ENCODE results near the gene ZBTB5. TPM values are rescaled to one million over a fixed set of nuclear protein-coding genes. Genes with fewer than 3 reads are reported as not detected.

Gene ZBTB5
- total RNA-seq, 6 experiments from 2014 or later, result 4.3 to 6.6 (median 5.5) TPM

DNA sequence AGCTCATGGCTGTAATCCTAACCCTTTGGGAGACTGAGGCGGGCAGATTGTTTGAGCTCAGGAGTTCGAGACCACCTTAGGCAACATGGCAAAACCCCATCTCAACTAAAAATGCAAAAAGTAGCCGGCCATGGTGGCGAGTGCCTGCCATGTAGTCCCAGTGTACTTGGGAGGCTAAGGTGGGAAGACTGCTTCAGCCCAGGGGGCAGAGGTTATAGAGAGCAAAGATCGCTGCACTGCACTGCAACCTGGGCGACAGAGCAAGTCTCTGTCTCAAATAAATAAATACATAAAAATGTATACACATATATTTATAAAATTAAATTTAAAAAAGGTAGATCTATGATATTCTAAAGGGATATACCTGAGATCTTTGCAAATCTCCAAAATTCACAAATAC is 19.4 kb downstream of the ZBTB5 start:
- Histone ChIP-seq H3K4me3 (no peak overlapping the region), H3K27me3 (no peaks in the 10 kb centered on the region), H3K27ac (peak overlapping the region in 2 of 3 donors; percentile 50 to 55), H3K4me1 (peaks cover 0 to 57% (median 23%) of the 10 kb centered on the region in 4 donors), H3K36me3 (peaks cover 0 to 12% (median 4%) of the 10 kb centered on the region in 4 donors), H3K9me3 (no peaks in the 10 kb centered on the region)
- 60% methylated on average over 3 of the region's 6 CpGs for WGBS (ENCODE audit: insufficient coverage, low coverage, low lambda C conversion rate, missing lambda C conversion rate)
- intact Hi-C loops (cut with DNase I), result no loop called here
- peak; percentile 33 to 67 (median 62) for ATAC-seq
- TF ChIP-seq, protein P1, sequence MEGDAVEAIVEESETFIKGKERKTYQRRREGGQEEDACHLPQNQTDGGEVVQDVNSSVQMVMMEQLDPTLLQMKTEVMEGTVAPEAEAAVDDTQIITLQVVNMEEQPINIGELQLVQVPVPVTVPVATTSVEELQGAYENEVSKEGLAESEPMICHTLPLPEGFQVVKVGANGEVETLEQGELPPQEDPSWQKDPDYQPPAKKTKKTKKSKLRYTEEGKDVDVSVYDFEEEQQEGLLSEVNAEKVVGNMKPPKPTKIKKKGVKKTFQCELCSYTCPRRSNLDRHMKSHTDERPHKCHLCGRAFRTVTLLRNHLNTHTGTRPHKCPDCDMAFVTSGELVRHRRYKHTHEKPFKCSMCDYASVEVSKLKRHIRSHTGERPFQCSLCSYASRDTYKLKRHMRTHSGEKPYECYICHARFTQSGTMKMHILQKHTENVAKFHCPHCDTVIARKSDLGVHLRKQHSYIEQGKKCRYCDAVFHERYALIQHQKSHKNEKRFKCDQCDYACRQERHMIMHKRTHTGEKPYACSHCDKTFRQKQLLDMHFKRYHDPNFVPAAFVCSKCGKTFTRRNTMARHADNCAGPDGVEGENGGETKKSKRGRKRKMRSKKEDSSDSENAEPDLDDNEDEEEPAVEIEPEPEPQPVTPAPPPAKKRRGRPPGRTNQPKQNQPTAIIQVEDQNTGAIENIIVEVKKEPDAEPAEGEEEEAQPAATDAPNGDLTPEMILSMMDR (IDR thresholded peaks at IDR 0.05), result no peak
- no peak for TF ChIP-seq POLR2A (IDR thresholded peaks at IDR 0.05)
- DNase-seq, result no peak

DNA sequence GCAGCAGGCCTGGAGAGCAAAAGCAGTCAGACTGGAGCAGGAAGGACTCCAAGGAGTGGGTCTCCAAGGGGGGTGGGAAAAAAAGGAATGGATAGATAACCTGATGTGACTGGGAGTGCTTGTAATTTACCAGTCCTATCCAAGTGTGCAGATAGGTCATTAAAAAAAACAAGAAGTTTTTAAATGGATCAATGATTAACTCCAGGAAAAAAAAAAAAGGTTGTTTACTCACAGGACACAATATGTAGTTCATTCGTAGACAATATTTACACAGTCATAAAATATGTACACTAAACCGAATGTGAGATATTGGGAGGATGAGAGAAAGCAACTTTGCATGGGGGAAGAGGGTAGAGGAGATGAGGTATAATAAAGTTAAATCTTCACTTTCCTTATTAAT is 20.4 kb downstream of the ZBTB5 start:
- DNase-seq, result no peak
- Histone ChIP-seq H3K27me3 (no peaks in the 10 kb centered on the region), H3K9me3 (no peaks in the 10 kb centered on the region), H3K36me3 (peaks cover 0 to 19% (median 4%) of the 10 kb centered on the region in 4 donors), H3K4me3 (no peak overlapping the region), H3K27ac (peak overlapping the region in 2 of 3 donors; percentile 50 to 55), H3K4me1 (peaks cover 0 to 57% (median 23%) of the 10 kb centered on the region in 4 donors)
- 26% methylated on average over 2 of the region's 2 CpGs for WGBS (ENCODE audit: insufficient coverage, low coverage, low lambda C conversion rate, missing lambda C conversion rate)
- ATAC-seq, result peak; percentile 55 to 72 (median 62)
- intact Hi-C loops (cut with DNase I), result no loop called here
- no peak for TF ChIP-seq POLR2A (IDR thresholded peaks at IDR 0.05)
- TF ChIP-seq, protein P1 (IDR thresholded peaks at IDR 0.05), result no peak

DNA sequence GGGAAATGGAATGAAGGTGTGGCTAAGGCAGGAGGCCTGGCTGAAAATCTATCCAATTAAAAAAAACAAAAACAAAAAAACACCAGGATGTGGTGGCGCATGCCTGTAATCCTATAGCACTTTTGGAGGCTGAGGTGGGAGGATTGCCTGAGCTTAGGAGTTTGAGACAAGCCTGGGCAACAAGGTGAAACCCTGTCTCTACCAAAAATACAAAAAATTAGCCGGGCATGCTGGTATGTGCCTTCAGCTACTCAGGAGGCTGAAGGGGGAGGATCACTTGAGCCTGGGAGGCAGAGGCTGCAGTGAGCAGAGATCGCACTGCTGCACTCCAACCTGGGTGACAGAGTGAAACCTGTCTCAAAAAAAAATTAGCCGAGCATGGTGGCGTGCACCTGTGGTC is 21.7 kb downstream of the ZBTB5 start:
- intact Hi-C loops (cut with DNase I), result no loop called here
- no peaks in the 10 kb centered on the region for H3K9me3 ChIP-seq
- WGBS (ENCODE audit: insufficient coverage, low coverage, low lambda C conversion rate, missing lambda C conversion rate), result 96% methylated on average over 5 of the region's 5 CpGs
- H3K27me3 ChIP-seq, result no peaks in the 10 kb centered on the region
- H3K4me3 ChIP-seq, result no peak overlapping the region
- H3K36me3 ChIP-seq, result peaks cover 0 to 31% (median 10%) of the 10 kb centered on the region in 4 donors
- DNase-seq (no peak), ATAC-seq (no peak)
- TF ChIP-seq, protein P1 (IDR thresholded peaks at IDR 0.05), result no peak
- no peak for TF ChIP-seq POLR2A (IDR thresholded peaks at IDR 0.05)
- peak overlapping the region in 1 of 3 donors; percentile 55 for H3K27ac ChIP-seq
- peaks cover 0 to 57% (median 23%) of the 10 kb centered on the region in 4 donors for H3K4me1 ChIP-seq

DNA sequence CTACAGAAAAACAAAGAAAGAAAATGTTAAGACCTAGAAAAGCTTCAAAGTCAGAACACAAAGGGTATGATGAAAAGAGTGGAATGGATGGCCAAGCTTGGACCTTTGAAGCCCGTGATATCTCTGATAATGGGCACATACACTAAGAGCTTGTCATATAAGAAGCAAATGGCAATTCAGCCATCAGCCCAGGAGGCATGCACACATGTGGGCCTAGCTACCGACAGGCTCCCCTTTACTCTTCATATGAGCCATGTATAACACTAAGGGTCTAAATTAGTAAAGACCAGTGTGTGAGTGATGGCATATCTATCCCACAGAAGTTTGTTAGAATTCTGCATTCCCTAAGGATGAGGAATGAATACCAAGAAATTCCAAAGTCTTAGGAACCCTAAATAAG is 22.7 kb downstream of the ZBTB5 start:
- no peak for TF ChIP-seq POLR2A (IDR thresholded peaks at IDR 0.05)
- no peak for ATAC-seq
- WGBS (ENCODE audit: insufficient coverage, low coverage, low lambda C conversion rate, missing lambda C conversion rate), result 83% methylated on average over 2 of the region's 2 CpGs
- H3K27ac ChIP-seq, result no peak overlapping the region
- H3K36me3 ChIP-seq, result peaks cover 0 to 42% (median 15%) of the 10 kb centered on the region in 4 donors
- DNase-seq, result no peak
- no peaks in the 10 kb centered on the region for H3K27me3 ChIP-seq
- H3K4me3 ChIP-seq, result no peak overlapping the region
- H3K9me3 ChIP-seq, result no peaks in the 10 kb centered on the region
- peaks cover 0 to 67% (median 30%) of the 10 kb centered on the region in 4 donors for H3K4me1 ChIP-seq
- intact Hi-C loops (cut with DNase I), result no loop called here

DNA sequence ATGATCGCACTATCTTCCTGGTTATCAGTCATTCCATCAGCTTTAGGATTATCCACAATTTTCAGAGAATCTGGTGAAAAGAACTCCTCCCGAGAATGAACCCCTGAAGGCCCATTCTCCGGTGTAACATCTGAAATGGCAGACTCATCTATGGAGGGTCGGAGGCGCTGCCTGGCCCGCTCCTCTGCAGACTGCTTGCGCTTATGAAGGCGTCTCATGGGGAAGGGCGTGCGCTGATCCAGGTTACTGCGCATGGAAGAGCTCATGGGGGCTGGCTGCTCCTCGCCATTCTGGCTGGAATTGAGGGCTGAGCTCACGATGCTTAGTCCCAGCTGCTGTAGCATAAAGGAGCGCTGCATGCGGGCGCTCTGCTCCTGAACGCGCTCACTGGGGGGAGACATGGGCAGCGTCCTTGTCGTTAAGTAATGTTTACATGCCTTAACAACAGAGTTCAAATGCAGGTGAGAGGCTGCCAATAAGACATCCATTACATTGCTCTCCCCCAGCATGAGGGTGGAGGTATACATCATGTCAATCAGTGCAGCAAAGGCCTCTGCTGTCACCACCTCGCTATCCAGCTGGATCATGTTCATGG is 23.4 kb downstream of the ZBTB5 start:
- peaks cover 0 to 48% (median 20%) of the 10 kb centered on the region in 4 donors for H3K36me3 ChIP-seq
- intact Hi-C loops (cut with DNase I), result no loop called here
- 50% methylated on average over 2 of the region's 21 CpGs for WGBS (ENCODE audit: insufficient coverage, low coverage, low lambda C conversion rate, missing lambda C conversion rate)
- H3K9me3 ChIP-seq, result no peaks in the 10 kb centered on the region
- H3K4me1 ChIP-seq, result peaks cover 0 to 70% (median 32%) of the 10 kb centered on the region in 4 donors
- ATAC-seq (no peak), DNase-seq (no peak)
- H3K27me3 ChIP-seq, result no peaks in the 10 kb centered on the region
- no peak overlapping the region for H3K27ac ChIP-seq
- no peak for TF ChIP-seq POLR2A (IDR thresholded peaks at IDR 0.05)
- TF ChIP-seq, protein P1 (IDR thresholded peaks at IDR 0.05), result no peak
- no peak overlapping the region for H3K4me3 ChIP-seq
